ENCODE data around the gene MYO18A. TPM values are rescaled to one million over a fixed set of nuclear protein-coding genes. Genes with fewer than 3 reads are reported as not detected.

Gene MYO18A
- total RNA-seq, 5 donors from 2014 or later (not counting 1 experiment from before 2014, with no cell fraction given): 119 to 151 (median 145) TPM

DNA sequence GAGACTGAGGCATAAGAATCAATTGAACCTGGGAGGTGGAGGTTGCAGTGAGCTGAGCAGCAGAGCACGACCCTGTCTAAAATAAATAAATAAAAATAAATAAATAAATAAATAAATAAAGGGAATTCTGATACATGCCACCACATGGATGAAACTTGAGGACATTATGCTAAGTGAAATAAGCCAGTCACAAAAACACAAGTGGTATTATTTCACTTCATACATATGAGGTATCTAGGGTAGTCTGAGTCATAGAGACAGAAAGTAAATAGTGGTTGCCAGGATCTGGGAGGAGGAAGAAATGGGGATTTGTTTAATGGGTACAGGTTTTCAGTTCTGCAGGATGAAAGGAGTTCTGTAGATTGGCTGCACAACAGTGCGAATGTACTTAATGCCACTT lies 120.9 kb downstream of the MYO18A start:
- Histone ChIP-seq H3K9me3 (no peaks in the 10 kb centered on the region), H3K27me3 (replicated peaks in 1 of 2; ENCODE audit: control insufficient read depth in 2 of 2, extremely low read depth in 1 of 2, insufficient read depth in 2 of 2, low read length in 1 of 2) (peaks cover 0 to 8% of the 10 kb centered on the region in 2 experiments), H3K4me3 (ENCODE audit: control insufficient read depth in 1 of 2, extremely low read depth in 1 of 2, low read length in 1 of 2) (no peak overlapping the region), H3K4me1 (ENCODE audit: control insufficient read depth in 1 of 2, extremely low read depth in 1 of 2, insufficient read depth in 2 of 2, low read length in 2 of 2) (no peaks in the 10 kb centered on the region), H3K27ac (ENCODE audit: low read length) (no peak overlapping the region), H3K36me3 (ENCODE audit: control insufficient read depth in 2 of 2, extremely low read depth in 1 of 2, insufficient read depth in 1 of 2, low read length in 1 of 2) (no peaks in the 10 kb centered on the region)
- H3K27me3 Mint-ChIP-seq: no peaks in the 10 kb centered on the region
- no CpG with 5 or more reads among the region's 2 CpGs for WGBS (ENCODE audit: insufficient coverage)
- DNase-seq (no peak), ATAC-seq (replicated peaks in 1 of 4) (no peak)
- CTCF ChIA-PET: interaction anchor here in 1 of 2 donors (0.7 kb wide), 1 partner anchor 85 kb away, joined by 10 read pairs; no protein-coding TSS in a partner anchor
- H3K9me3 Mint-ChIP-seq: no peaks in the 10 kb centered on the region
- no peaks in the 10 kb centered on the region for H3K4me1 Mint-ChIP-seq
- no peaks in the 10 kb centered on the region for H3K36me3 Mint-ChIP-seq
- POLR2A ChIA-PET: no interaction called here
- no peak overlapping the region for H3K4me3 Mint-ChIP-seq
- H3K27ac Mint-ChIP-seq: no peak overlapping the region

DNA sequence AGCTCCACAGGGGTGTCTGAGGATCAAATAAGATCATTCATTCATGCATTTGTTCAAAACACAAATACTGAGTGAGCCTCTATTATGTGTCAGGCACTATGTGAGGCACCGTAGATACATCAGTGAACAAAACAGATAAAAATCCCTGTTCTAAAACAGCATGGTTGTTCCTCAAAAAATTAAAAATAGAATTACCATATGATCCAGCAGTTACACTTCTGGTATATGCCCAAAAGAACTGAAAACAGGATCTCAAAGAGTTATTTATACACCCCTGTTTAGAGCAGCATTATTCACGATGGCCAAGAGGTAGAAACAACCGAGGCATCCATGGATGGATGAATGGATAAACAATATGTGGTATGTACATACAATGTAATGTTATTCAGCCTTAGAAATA lies 121.8 kb downstream of the MYO18A start:
- H3K4me3 Mint-ChIP-seq: no peak overlapping the region
- ATAC-seq (replicated peaks in 1 of 4): no peak
- H3K9me3 Mint-ChIP-seq: no peaks in the 10 kb centered on the region

DNA sequence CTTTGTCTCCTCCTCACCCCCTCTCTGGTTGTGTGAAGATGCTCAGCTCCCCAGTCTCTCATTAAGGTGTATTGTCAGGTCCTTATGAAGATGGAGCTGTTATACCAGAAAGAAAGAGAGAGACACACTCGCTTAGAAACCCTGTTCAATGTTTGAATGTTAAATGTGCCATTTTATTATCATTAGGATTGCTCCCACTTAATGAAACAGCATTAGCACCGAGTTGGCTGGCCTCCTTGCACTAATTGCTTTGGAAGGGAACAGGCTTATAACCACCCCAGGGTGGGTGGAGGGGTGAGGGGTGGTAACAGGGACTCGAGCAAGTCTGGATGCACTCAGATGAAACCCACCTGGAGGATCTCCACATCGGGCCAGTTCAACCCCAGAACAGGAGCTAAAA lies 122.8 kb downstream of the MYO18A start:
- Histone ChIP-seq H3K27ac (ENCODE audit: low read length) (no peak overlapping the region), H3K36me3 (ENCODE audit: control insufficient read depth in 2 of 2, extremely low read depth in 1 of 2, insufficient read depth in 1 of 2, low read length in 1 of 2) (no peaks in the 10 kb centered on the region), H3K9me3 (no peaks in the 10 kb centered on the region), H3K4me3 (ENCODE audit: control insufficient read depth in 1 of 2, extremely low read depth in 1 of 2, low read length in 1 of 2) (no peak overlapping the region), H3K27me3 (replicated peaks in 1 of 2; ENCODE audit: control insufficient read depth in 2 of 2, extremely low read depth in 1 of 2, insufficient read depth in 2 of 2, low read length in 1 of 2) (peaks cover 0 to 6% of the 10 kb centered on the region in 2 experiments), H3K4me1 (ENCODE audit: control insufficient read depth in 1 of 2, extremely low read depth in 1 of 2, insufficient read depth in 2 of 2, low read length in 2 of 2) (no peaks in the 10 kb centered on the region)
- DNase-seq (no peak), ATAC-seq (replicated peaks in 1 of 4) (no peak)
- no CpG with 5 or more reads among the region's 4 CpGs for WGBS (ENCODE audit: insufficient coverage)
- Mint-ChIP-seq H3K36me3 (no peaks in the 10 kb centered on the region), H3K27ac (no peak overlapping the region), H3K4me3 (no peak overlapping the region), H3K4me1 (no peaks in the 10 kb centered on the region), H3K27me3 (no peaks in the 10 kb centered on the region), H3K9me3 (no peaks in the 10 kb centered on the region)
- CTCF ChIA-PET: no interaction called here
- POLR2A ChIA-PET: no interaction called here

More for the DNA sequence above, 121.8 kb downstream of the MYO18A start:
- Histone ChIP-seq H3K27me3 (replicated peaks in 1 of 2; ENCODE audit: control insufficient read depth in 2 of 2, extremely low read depth in 1 of 2, insufficient read depth in 2 of 2, low read length in 1 of 2) (peaks cover 0 to 8% of the 10 kb centered on the region in 2 experiments), H3K9me3 (no peaks in the 10 kb centered on the region), H3K4me3 (ENCODE audit: control insufficient read depth in 1 of 2, extremely low read depth in 1 of 2, low read length in 1 of 2) (no peak overlapping the region), H3K36me3 (ENCODE audit: control insufficient read depth in 2 of 2, extremely low read depth in 1 of 2, insufficient read depth in 1 of 2, low read length in 1 of 2) (no peaks in the 10 kb centered on the region), H3K4me1 (ENCODE audit: control insufficient read depth in 1 of 2, extremely low read depth in 1 of 2, insufficient read depth in 2 of 2, low read length in 2 of 2) (no peaks in the 10 kb centered on the region), H3K27ac (ENCODE audit: low read length) (no peak overlapping the region)
- POLR2A ChIA-PET: no interaction called here
- Mint-ChIP-seq H3K27me3 (no peaks in the 10 kb centered on the region), H3K36me3 (no peaks in the 10 kb centered on the region), H3K4me1 (no peaks in the 10 kb centered on the region), H3K27ac (no peak overlapping the region)
- CTCF ChIA-PET: interaction anchor here in 1 of 2 donors (0.7 kb wide), 1 partner anchor 84 kb away, joined by 10 read pairs; no protein-coding TSS in a partner anchor
- 100% methylated on average over 1 of the region's 3 CpGs for WGBS (ENCODE audit: insufficient coverage)
- DNase-seq: no peak

DNA sequence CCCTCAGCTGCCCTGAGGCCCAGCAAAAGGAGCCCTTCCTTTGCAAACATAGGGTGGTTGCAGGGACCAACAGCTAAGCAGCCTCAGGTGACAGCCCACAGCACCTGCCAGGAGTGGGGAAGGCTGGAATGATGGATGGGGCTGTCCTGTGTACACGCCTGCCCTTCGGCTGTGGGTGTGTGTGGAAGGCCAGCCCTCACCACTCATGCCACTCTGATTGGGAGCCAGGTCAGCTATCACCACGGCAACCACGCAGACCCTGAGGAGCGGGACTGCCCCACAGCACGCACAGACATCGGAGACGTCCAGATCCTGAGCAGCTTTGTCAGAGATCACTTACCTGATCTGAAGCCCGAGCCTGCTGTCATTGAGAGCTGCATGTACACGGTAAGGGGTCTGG lies 125.4 kb downstream of the MYO18A start:
- Mint-ChIP-seq H3K27ac (no peak overlapping the region), H3K9me3 (no peaks in the 10 kb centered on the region), H3K4me1 (no peaks in the 10 kb centered on the region), H3K36me3 (no peaks in the 10 kb centered on the region), H3K4me3 (no peak overlapping the region), H3K27me3 (peaks cover 0 to 2% of the 10 kb centered on the region in 2 donors)
- H3K27me3 ChIP-seq (replicated peaks in 1 of 2; ENCODE audit: control insufficient read depth in 2 of 2, extremely low read depth in 1 of 2, insufficient read depth in 2 of 2, low read length in 1 of 2): peaks cover 0 to 14% of the 10 kb centered on the region in 2 experiments
- ChIA-PET POLR2A (no interaction called here), CTCF (no interaction called here)
- no peaks in the 10 kb centered on the region for H3K36me3 ChIP-seq (ENCODE audit: control insufficient read depth in 2 of 2, extremely low read depth in 1 of 2, insufficient read depth in 1 of 2, low read length in 1 of 2)
- H3K4me3 ChIP-seq (ENCODE audit: control insufficient read depth in 1 of 2, extremely low read depth in 1 of 2, low read length in 1 of 2): no peak overlapping the region
- no peaks in the 10 kb centered on the region for H3K4me1 ChIP-seq (ENCODE audit: control insufficient read depth in 1 of 2, extremely low read depth in 1 of 2, insufficient read depth in 2 of 2, low read length in 2 of 2)
- H3K9me3 ChIP-seq: no peaks in the 10 kb centered on the region
- WGBS (ENCODE audit: insufficient coverage): 91% methylated on average over 7 of the region's 10 CpGs
- ATAC-seq (replicated peaks in 1 of 4) (no peak), DNase-seq (no peak)
- no peak overlapping the region for H3K27ac ChIP-seq (ENCODE audit: low read length)

DNA sequence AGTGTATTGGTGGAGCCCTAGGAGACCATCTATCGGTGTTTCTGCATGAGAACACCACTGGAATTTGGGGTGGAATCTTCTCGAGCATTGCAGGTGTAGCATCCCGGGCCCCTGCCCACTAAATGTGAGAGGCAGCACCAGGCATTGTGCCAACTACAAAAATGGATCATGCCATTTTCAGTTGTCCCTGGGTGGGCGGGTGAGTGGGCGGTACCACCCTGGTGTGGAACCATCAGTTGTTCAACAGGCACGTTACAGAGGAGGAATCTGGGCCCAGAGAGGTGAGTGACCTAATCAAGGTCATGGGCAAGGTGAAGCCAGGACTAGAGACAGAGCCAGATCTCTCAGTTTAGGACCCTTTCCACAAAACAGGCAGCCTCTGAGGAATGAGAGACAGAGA lies 128.5 kb downstream of the MYO18A start:
- Mint-ChIP-seq H3K36me3 (no peaks in the 10 kb centered on the region), H3K27me3 (peaks cover 9 to 13% of the 10 kb centered on the region in 2 donors), H3K27ac (no peak overlapping the region), H3K9me3 (no peaks in the 10 kb centered on the region), H3K4me1 (peaks cover 0 to 5% (median 0%) of the 10 kb centered on the region in 3 donors), H3K4me3 (no peak overlapping the region)
- no peaks in the 10 kb centered on the region for H3K36me3 ChIP-seq (ENCODE audit: control insufficient read depth in 2 of 2, extremely low read depth in 1 of 2, insufficient read depth in 1 of 2, low read length in 1 of 2)
- H3K4me1 ChIP-seq (ENCODE audit: control insufficient read depth in 1 of 2, extremely low read depth in 1 of 2, insufficient read depth in 2 of 2, low read length in 2 of 2): no peaks in the 10 kb centered on the region
- DNase-seq (no peak), ATAC-seq (replicated peaks in 1 of 4) (no peak)
- peaks cover 0 to 20% of the 10 kb centered on the region in 2 experiments for H3K27me3 ChIP-seq (replicated peaks in 1 of 2; ENCODE audit: control insufficient read depth in 2 of 2, extremely low read depth in 1 of 2, insufficient read depth in 2 of 2, low read length in 1 of 2)
- H3K4me3 ChIP-seq (ENCODE audit: control insufficient read depth in 1 of 2, extremely low read depth in 1 of 2, low read length in 1 of 2): no peak overlapping the region
- no peak overlapping the region for H3K27ac ChIP-seq (ENCODE audit: low read length)
- no peaks in the 10 kb centered on the region for H3K9me3 ChIP-seq
- ChIA-PET POLR2A (no interaction called here), CTCF (no interaction called here)
- WGBS (ENCODE audit: insufficient coverage): 67% methylated on average over 6 of the region's 6 CpGs

DNA sequence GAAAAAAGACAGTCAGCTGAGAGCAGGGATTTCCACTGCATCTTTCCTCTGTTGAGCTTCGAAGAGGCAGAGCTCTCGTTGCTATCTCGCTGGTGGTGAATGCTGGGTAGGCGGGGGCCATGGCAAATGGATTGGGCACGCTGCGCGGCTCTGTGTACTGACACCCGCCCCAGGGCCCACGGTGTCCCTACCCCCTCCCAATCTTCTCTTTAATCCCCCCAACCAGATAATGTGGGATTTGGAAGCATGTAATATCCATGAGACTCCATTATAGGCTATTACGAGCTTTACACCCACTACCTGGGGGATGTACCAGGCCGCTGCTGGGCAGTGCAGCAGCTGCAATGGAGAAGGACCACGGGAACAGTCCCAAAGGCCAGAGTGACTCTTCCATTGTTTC lies 129.0 kb downstream of the MYO18A start:
- no peaks in the 10 kb centered on the region for H3K9me3 Mint-ChIP-seq
- CTCF ChIA-PET: no interaction called here
- peaks cover 0 to 20% of the 10 kb centered on the region in 2 experiments for H3K27me3 ChIP-seq (replicated peaks in 1 of 2; ENCODE audit: control insufficient read depth in 2 of 2, extremely low read depth in 1 of 2, insufficient read depth in 2 of 2, low read length in 1 of 2)

DNA sequence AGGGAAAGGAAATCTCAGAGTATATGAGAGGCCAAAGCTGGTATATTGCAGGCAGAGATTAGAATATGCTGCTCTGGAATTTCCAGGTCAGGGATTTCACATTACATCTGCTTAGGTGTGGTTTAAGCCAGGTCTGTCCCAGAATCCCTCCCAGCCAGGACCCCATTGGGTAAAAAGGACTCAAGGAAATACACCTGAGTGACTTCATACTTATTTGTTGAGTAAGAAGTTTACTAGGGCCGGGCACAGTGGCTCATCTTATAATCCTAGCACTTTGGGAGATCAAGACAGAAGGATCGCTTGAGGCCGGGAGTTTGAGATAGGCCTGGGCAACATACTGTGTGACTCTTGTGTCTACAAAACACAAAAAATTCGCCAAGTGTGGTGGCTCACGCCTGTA lies 130.0 kb downstream of the MYO18A start:
- Histone ChIP-seq H3K36me3 (ENCODE audit: control insufficient read depth in 2 of 2, extremely low read depth in 1 of 2, insufficient read depth in 1 of 2, low read length in 1 of 2) (no peaks in the 10 kb centered on the region), H3K4me1 (ENCODE audit: control insufficient read depth in 1 of 2, extremely low read depth in 1 of 2, insufficient read depth in 2 of 2, low read length in 2 of 2) (no peaks in the 10 kb centered on the region), H3K27ac (ENCODE audit: low read length) (no peak overlapping the region), H3K27me3 (replicated peaks in 1 of 2; ENCODE audit: control insufficient read depth in 2 of 2, extremely low read depth in 1 of 2, insufficient read depth in 2 of 2, low read length in 1 of 2) (peaks cover 0 to 20% of the 10 kb centered on the region in 2 experiments), H3K4me3 (ENCODE audit: control insufficient read depth in 1 of 2, extremely low read depth in 1 of 2, low read length in 1 of 2) (no peak overlapping the region), H3K9me3 (no peaks in the 10 kb centered on the region)
- Mint-ChIP-seq H3K27me3 (peaks cover 20 to 24% of the 10 kb centered on the region in 2 donors), H3K4me3 (no peak overlapping the region), H3K27ac (no peak overlapping the region), H3K36me3 (no peaks in the 10 kb centered on the region), H3K4me1 (peaks cover 0 to 5% (median 0%) of the 10 kb centered on the region in 3 donors), H3K9me3 (no peaks in the 10 kb centered on the region)
- ATAC-seq (replicated peaks in 1 of 4) (no peak), DNase-seq (no peak)
- WGBS (ENCODE audit: insufficient coverage): 87% methylated on average over 3 of the region's 5 CpGs
- CTCF ChIA-PET: no interaction called here
- POLR2A ChIA-PET: no interaction called here

More for the DNA sequence above, 129.0 kb downstream of the MYO18A start:
- Mint-ChIP-seq H3K4me3 (no peak overlapping the region), H3K36me3 (no peaks in the 10 kb centered on the region), H3K27me3 (peaks cover 15 to 17% of the 10 kb centered on the region in 2 donors), H3K27ac (no peak overlapping the region), H3K4me1 (peaks cover 0 to 5% (median 0%) of the 10 kb centered on the region in 3 donors)
- no peak for ATAC-seq (replicated peaks in 1 of 4)
- POLR2A ChIA-PET: no interaction called here
- H3K4me1 ChIP-seq (ENCODE audit: control insufficient read depth in 1 of 2, extremely low read depth in 1 of 2, insufficient read depth in 2 of 2, low read length in 2 of 2): no peaks in the 10 kb centered on the region
- H3K27ac ChIP-seq (ENCODE audit: low read length): no peak overlapping the region
- no peaks in the 10 kb centered on the region for H3K9me3 ChIP-seq
- H3K4me3 ChIP-seq (ENCODE audit: control insufficient read depth in 1 of 2, extremely low read depth in 1 of 2, low read length in 1 of 2): no peak overlapping the region
- no CpG with 5 or more reads among the region's 12 CpGs for WGBS (ENCODE audit: insufficient coverage)
- DNase-seq: no peak
- H3K36me3 ChIP-seq (ENCODE audit: control insufficient read depth in 2 of 2, extremely low read depth in 1 of 2, insufficient read depth in 1 of 2, low read length in 1 of 2): no peaks in the 10 kb centered on the region
